GM18508 (cell line): Measurements from ENCODE around the gene ZNF543.
"Not testable (repeated sequence)": the region's sequence is repeated elsewhere in the genome, so short reads cannot be mapped to it uniquely, and the experiment has no call there.

ENCODE experiments used
- ATAC-seq: cut with Tn5 transposase; IDR thresholded peaks from one replicate; pipeline ENCODE4 v1.9.1; 2021; ENCODE audit warnings: moderate number of reproducible peaks; ENCODE audit not compliant: insufficient read depth, unreplicated experiment

ZNF543 gene

DNA sequence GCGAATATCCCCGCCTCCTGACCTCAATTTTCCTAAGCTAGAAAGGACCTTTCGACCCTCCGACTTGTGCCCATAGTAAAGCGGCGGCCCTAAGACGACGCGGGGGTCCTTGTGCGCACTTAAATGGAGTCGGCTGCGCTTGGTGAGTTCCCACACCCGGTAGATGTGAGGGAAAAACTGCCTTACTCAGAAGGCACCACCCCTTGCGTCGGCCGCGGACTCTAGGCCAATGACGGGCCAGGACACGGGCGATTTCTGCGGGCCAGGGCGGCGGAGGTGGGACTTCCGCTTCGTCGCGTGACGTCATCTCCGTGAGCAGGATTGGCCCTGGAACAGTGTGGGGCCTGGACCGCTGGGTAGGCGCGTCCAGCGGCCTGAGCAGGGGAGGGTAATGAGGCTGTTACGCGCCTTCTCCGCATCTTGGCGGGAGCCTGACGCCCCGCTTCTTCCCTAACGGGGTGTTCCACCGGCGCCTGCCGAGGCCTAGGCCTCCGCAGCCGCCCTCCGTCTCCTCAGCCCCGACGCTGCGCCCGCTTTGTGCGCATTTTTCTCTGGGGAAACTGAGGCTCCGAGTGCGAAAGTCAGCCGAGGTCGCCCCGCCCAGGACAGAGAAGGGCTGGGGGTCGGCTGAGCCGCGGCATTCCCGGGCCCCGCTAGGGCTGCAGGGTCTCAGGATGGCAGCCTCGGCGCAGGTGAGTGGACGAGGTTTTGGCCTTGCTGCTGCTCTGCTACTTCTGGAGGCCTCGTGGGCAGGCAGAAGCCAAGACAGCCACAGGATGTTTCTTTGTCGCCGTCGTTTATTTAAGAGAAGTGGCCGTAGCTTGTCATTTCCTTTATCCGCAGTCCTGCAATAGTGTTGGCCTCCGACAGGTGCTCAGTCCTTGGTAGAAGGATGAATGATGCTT is at the start of gene ZNF543:
TSS of gene ZNF543 (plus strand) at position 293 of the 905 bp plus-strand sequence. CDS start at position 675, 382 bp downstream.
- peak; percentile 84 for ATAC-seq

DNA sequence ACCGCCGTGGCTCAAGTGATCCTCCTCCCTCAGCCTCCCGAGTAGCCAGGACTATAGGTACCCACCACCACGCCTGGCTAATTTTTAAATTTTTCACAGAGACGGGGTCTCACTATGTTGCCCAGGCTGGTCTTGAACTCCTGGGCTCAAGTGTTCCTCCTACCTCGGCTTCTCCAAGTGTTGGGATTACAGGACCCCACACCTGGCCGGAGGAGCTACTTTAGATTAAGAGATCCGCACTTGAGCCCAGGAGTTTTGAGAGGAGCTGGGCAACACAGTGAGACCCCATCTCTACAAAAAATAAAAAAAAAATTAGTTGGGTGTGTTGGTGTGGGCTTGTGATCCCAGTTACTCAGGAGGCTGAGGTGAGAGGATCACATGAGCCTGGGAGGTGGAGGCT is 49.0 kb upstream of the ZNF543 start:
- no peak for ATAC-seq

DNA sequence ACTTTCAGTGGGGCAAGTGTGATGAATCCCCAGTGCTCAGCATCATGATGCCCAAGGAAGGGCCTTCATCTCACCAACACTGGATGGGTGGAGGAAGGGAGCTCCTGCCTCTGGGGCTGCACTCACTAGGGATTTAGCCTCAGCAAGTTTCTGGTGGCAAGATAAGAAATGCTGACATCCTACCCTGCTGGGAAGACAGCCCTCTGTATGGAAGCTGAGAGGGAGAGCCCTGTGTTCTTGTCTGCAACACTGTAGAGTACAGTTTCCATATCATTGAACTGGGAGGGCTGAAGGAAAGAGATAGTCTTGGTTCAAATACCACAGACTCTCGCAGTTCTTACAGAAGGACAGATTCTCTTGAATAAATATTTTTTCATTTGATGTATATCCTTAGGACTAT is 47.3 kb upstream of the ZNF543 start:
- ATAC-seq: no peak

- ATAC-seq: no peak
These were observed 43.8 kb upstream of the ZNF543 start for GRCh38 chr19:57276430-57276829.

DNA sequence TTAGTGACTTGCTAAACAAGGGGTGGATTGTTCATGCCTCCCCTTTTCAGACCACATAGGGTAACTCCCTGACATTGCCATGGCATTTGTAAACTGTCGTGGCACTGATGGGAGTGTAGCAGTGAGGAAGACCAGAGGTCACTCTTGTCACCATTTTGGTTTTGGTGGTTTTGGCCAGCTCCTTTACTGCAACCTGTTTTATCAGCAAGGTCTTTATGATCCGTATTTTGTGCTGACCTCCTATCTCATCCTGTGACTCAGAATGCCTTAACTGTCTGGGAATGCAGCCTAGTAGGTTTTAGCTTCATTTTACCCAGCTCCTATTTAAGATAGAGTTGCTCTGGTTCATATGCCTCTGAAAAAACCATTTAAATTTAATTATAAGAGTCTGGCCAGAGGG is 41.8 kb upstream of the ZNF543 start:
- ATAC-seq: not testable (repeated sequence)

- peak; percentile 48 for ATAC-seq
These were observed 40.7 kb upstream of the ZNF543 start for GRCh38 chr19:57279418-57280164.

DNA sequence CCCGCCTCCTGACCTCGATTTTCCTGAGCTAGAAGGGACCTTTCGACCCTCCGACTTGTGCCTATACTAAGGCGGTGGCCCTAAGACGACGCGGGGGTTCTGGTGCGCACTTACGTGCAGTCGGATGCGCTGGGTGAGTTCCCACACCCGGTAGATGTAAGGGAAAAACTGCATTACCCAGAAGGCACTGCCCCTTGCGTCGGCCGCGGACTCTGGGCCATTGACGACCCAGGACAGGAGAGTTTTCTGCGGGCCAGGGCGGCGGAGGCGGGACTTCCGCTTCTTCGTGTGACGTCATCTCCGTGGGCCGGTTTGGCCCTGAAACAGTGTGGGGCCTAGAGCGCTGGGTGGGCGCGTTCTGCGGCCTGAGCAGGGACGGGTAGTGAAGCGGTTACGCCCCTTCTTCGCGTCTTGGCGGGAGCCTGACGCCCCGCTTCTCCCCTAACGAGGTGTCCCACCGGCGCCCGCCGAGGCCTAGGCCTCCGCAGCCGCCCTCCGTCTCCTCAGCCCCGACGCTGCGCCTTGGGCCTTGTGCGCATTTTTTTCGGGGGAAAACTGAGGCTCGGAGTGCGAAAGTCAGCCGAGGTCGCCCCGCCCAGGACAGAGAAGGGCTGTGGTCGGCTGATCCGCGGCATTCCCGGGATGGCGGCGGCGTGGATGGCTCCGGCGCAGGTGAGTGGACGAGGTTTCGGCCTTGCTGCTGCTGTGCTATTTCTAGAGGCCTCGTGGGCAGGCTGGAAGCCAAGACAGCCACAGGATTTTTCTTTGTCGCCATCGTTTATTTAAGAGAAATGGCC is 39.9 kb upstream of the ZNF543 start, which contains the start of gene ZNF460:
TSS of gene ZNF460 (plus strand) at position 321 of the 797 bp plus-strand sequence. CDS start at position 643, 322 bp downstream.
- ATAC-seq: peak; percentile 57

DNA sequence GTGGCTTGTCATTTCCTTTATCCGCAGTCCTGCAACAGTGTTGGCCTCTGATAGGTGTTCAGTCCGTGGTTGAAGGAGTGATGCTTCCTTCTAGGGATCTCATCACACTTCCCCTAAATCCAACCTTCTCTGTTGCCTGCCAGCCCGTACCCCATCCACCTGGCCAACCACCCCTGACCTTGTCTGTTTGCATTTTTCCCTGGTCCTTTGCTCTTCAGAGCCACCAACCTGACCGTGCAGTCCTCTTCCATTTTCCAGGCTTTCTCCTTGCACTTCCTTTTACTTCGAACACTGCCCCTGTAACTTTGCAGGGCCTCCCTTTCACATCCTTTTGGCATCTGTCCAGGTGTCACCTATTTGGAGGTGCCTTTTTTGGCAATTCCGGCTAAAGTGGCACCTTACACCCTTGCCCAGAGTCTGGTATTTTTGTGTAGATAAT is 39.3 kb upstream of the ZNF543 start:
- no peak for ATAC-seq

GRCh38 chr19:57282011-57282643 is 38.1 kb upstream of the ZNF543 start:
- ATAC-seq: no peak

DNA sequence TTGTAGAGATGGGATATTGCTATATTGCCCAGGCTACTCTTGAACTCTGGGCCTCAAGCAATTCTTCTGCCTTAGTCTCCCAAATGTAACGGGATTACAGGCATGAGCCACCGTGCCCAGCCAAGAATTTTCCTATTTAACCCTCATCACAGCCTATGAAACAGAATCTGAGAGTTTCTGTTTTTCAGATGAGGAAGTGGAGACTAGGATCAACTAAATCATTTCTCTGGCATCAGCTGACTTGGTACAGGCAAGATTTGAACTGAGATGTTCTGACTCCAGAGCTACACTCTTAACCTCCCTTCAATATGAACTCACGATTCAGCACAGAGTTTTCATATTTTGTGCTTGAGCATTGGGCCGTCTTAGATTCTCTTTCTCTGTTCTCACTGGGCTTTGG is 31.9 kb upstream of the ZNF543 start:
- no peak for ATAC-seq

- no peak for ATAC-seq
These were observed 29.3 kb upstream of the ZNF543 start for GRCh38 chr19:57290970-57291369.

GRCh38 chr19:57292547-57292946 is 27.7 kb upstream of the ZNF543 start:
- no peak for ATAC-seq

DNA sequence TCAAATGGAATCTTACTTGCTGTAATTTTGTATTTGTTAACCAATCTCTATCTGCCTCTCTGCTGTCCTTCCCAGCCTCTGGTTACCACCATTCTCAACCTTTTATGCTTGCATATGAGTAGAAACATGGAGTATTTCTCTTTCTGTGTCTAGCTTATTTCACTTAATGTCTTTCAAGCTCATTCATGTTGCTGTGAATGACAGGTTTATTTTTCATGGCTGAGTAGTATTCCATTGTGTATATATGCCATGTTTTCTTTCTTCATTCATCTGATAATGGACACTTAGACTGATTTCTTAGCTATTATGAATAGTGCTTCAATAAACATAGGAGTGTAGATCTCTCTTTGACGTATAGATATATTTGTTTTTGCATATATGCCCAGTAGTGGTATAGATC is 26.6 kb upstream of the ZNF543 start:
- ATAC-seq: no peak

GRCh38 chr19:57302020-57302465 is 18.2 kb upstream of the ZNF543 start:
- no peak for ATAC-seq

DNA sequence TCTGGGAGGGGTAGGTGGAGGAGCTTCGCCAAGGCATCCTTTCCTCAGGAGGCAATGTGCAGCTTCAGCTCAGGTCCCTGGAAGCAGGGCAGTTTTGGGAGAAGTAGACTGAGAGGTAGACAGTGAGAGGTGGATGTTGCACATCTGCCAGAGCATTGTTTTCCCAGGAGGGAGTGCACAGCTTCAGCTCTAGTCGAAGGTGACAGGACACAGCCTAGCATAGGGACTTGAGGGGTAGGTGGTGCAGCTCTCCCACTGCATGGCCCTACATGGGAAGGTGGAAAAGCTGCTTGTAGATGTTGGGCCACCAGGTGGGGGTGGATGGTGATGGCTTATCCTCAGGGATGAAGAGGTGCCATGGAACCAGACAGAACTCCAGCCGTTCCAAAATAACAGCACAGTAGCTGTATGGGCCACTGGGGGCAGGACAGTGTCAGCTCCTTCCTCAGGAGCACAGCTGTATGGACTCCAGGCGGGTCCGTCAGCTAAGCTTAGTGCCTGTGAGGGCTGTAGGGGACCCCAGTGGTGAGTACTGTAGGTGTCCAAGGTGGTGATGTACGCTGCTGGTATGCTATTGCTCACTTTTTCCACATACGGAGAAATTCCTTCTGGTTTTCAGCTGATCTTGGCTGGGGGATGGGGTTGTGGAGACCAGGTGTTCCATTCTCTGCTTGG is 17.4 kb upstream of the ZNF543 start:
- no peak for ATAC-seq

DNA sequence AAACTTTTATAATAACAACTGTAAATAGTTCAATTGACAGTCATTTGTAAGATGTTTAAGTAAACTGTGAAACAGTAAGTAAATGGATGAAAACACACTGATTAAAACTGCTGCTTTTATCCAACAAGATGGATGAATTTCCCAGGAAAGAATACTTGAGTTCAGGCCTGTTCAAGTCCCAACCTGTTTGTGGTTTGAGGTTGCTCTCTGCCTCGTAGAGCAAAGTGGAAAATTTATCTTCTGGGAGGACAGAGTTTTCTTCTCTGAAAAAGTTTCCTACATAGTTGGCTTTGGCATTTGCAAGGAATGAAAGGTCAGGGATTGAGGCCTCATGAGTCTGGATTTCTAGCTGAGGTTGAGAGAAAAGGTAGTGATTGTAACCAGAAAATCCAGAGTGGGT is 15.2 kb upstream of the ZNF543 start:
- ATAC-seq: no peak

DNA sequence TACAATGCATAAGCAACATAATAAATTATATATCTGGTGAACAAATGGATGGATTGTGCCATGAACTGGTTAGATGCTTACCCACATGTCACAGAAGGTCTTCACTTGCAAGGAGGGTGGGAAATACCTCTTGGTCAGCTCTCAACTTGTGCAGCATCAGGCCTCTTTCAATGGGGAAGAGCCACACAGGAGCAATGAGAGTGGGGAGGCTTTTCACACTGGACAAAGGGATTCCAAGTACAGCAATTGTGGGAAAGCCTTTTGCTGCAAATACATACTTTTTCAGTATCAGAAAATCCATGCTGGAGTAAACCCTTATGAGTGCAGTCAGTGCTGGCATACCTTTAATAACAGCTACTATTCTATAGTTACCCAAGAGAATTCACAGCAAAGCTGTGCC is 11.8 kb upstream of the ZNF543 start:
- ATAC-seq: no peak

DNA sequence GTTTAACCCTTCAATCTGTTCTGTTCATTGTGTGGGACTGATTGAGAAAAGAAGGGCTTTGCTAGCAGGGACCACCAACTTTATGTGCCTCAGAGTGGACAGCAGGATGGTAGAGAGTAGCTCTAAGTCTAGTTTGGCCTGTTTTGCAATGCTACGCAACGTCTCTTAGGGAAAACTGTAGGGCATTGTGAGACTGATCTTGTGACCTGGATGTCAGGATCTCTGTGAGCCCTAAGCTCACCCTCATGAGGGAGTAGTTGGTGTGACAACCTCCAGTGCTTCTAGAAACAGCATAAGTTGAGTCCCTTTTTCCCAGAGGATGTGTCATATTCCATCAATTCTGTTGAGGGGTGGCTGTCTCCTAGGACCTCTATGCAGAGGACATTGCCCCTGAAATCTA is 9.5 kb upstream of the ZNF543 start:
- ATAC-seq: no peak

GRCh38 chr19:57314146-57314545 is 6.1 kb upstream of the ZNF543 start:
- ATAC-seq: no peak
